Tibial nerve (tissue), 4 donors: ENCODE data around the gene ELANE.

Experiments
- CTCF ChIP-seq, 5 experiments: fragments of 200-600 bp in 3 of 5; fragments of 450-650 bp in 2 of 5; sonication (generic) in 3 of 5; IDR thresholded peaks; one replicate each; pipeline ENCODE4 v1.5.1; 2016 to 2019; ENCODE audit warnings: antibody characterized with exemption in 5 of 5, mild to moderate bottlenecking in 3 of 5, moderate library complexity in 2 of 5
- EP300 ChIP-seq, 2 donors: sonication (generic); formaldehyde crosslinking; IDR thresholded peaks; one replicate each; pipeline ENCODE4 v1.6.1; 2017; ENCODE audit warnings: antibody characterized with exemption in 2 of 2, mild to moderate bottlenecking in 1 of 2

GRCh38 chr19:804419-805165, 47.5 kb upstream of the ELANE start:
- no peak for TF ChIP-seq CTCF (IDR thresholded peaks at IDR 0.05)
- TF ChIP-seq EP300 (IDR thresholded peaks at IDR 0.05) = no peak
